Measurements from ENCODE around the gene ADAM12. TPM values are rescaled to one million over a fixed set of nuclear protein-coding genes. Genes with fewer than 3 reads are reported as not detected.

ADAM12 gene
- polyA plus RNA-seq, 10 donors: 13.8 to 31.7 (median 20.1) TPM

- no peak for DNase-seq
Measured at GRCh38 chr10:126321440-126321839, 66.8 kb downstream of the ADAM12 start.

GRCh38 chr10:126317751-126318150 lies 70.5 kb downstream of the ADAM12 start:
- no peak for DNase-seq

GRCh38 chr10:126315494-126316177 lies 72.6 kb downstream of the ADAM12 start:
- peak in 2 of 3 donors; percentile 47 to 67 for DNase-seq

GRCh38 chr10:126314863-126315493 lies 73.3 kb downstream of the ADAM12 start:
- peak in 2 of 3 donors; percentile 63 to 84 for DNase-seq

- DNase-seq: no peak
Measured at GRCh38 chr10:126312167-126312566, 76.1 kb downstream of the ADAM12 start.

GRCh38 chr10:126309228-126309883 lies 78.9 kb downstream of the ADAM12 start:
- no peak for DNase-seq

GRCh38 chr10:126302826-126303665 lies 85.2 kb downstream of the ADAM12 start:
- DNase-seq: no peak

- peak in 1 of 3 donors; percentile 51 for DNase-seq
Measured at GRCh38 chr10:126302476-126302756, 85.9 kb downstream of the ADAM12 start.

- peak in 1 of 3 donors; percentile 49 for DNase-seq
Measured at GRCh38 chr10:126301701-126302475, 86.4 kb downstream of the ADAM12 start.

GRCh38 chr10:126294451-126294850 lies 93.8 kb downstream of the ADAM12 start:
- DNase-seq: no peak

- no peak for DNase-seq
Measured at GRCh38 chr10:126290232-126290631, 98.0 kb downstream of the ADAM12 start.

- no peak for DNase-seq
Measured at GRCh38 chr10:126288547-126289493, 99.5 kb downstream of the ADAM12 start.

GRCh38 chr10:126286256-126286780 lies 102.0 kb downstream of the ADAM12 start:
- peak in 1 of 3 donors; percentile 59 for DNase-seq

GRCh38 chr10:126283307-126283706 lies 105.0 kb downstream of the ADAM12 start:
- no peak for DNase-seq

GRCh38 chr10:126278851-126279250 lies 109.4 kb downstream of the ADAM12 start:
- DNase-seq: no peak

- DNase-seq: no peak
Measured at GRCh38 chr10:126277181-126277580, 111.1 kb downstream of the ADAM12 start.

GRCh38 chr10:126272526-126272925 lies 115.8 kb downstream of the ADAM12 start:
- no peak for DNase-seq

GRCh38 chr10:126270111-126270510 lies 118.2 kb downstream of the ADAM12 start:
- DNase-seq: peak in 1 of 3 donors; percentile 94

- DNase-seq: no peak
Measured at GRCh38 chr10:126268013-126268920, 120.0 kb downstream of the ADAM12 start.

Measured in muscle of back (tissue), 11 donors.